ENCODE measurements around the gene GRIA4.

DNA sequence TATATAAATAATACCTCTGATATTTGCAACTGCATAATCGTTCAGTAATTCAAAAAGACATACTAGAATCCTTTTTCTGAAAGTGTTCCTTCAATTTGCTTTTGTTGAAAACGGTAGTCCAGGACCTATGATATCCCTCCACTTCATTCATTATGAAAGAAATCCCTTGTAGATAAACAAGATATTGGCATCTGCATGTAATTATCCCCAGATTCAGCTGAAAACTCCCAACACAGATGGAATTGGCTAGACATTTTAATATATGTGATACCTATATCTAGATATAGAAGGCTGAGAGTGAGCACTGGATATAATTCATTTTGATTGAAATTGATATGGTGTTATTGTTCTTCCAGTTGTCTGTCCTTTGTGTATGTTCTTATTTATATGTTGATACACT lies 302.8 kb downstream of the GRIA4 start:
- TF ChIP-seq POLR2A (IDR thresholded peaks at IDR 0.05; ENCODE audit: low read length) (no peak), GATA1 (IDR thresholded peaks at IDR 0.05; ENCODE audit: low read depth, low read length) (no peak)

All from erythroblast (primary cell).